ENCODE data around the gene WDPCP. TPM values are rescaled to one million over a fixed set of nuclear protein-coding genes. Genes with fewer than 3 reads are reported as not detected.

The WDPCP gene
- total and polyA plus RNA-seq, 2 experiments from 2014 or later, result 8.8 to 20.4 TPM

DNA sequence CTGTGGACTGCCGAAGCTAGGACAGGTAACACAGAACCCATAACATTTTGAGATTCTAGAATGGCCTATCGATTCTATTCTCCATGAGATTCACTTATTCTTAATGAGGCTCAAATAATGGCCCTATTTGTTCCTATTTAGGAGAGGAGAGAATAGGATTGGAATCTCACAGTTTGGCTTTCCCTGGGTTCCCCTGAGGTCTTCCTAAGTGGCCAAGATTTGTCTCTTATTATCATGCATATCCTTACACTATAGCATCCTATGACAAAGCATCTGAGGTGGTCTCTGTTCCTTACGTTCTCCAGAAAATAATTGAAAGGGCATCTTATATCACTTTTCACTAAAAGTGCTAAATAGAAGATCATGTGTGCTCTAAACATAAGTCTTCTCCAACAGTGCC is 9.5 kb downstream of the WDPCP start (continued):
- TF ChIP-seq, protein P1, sequence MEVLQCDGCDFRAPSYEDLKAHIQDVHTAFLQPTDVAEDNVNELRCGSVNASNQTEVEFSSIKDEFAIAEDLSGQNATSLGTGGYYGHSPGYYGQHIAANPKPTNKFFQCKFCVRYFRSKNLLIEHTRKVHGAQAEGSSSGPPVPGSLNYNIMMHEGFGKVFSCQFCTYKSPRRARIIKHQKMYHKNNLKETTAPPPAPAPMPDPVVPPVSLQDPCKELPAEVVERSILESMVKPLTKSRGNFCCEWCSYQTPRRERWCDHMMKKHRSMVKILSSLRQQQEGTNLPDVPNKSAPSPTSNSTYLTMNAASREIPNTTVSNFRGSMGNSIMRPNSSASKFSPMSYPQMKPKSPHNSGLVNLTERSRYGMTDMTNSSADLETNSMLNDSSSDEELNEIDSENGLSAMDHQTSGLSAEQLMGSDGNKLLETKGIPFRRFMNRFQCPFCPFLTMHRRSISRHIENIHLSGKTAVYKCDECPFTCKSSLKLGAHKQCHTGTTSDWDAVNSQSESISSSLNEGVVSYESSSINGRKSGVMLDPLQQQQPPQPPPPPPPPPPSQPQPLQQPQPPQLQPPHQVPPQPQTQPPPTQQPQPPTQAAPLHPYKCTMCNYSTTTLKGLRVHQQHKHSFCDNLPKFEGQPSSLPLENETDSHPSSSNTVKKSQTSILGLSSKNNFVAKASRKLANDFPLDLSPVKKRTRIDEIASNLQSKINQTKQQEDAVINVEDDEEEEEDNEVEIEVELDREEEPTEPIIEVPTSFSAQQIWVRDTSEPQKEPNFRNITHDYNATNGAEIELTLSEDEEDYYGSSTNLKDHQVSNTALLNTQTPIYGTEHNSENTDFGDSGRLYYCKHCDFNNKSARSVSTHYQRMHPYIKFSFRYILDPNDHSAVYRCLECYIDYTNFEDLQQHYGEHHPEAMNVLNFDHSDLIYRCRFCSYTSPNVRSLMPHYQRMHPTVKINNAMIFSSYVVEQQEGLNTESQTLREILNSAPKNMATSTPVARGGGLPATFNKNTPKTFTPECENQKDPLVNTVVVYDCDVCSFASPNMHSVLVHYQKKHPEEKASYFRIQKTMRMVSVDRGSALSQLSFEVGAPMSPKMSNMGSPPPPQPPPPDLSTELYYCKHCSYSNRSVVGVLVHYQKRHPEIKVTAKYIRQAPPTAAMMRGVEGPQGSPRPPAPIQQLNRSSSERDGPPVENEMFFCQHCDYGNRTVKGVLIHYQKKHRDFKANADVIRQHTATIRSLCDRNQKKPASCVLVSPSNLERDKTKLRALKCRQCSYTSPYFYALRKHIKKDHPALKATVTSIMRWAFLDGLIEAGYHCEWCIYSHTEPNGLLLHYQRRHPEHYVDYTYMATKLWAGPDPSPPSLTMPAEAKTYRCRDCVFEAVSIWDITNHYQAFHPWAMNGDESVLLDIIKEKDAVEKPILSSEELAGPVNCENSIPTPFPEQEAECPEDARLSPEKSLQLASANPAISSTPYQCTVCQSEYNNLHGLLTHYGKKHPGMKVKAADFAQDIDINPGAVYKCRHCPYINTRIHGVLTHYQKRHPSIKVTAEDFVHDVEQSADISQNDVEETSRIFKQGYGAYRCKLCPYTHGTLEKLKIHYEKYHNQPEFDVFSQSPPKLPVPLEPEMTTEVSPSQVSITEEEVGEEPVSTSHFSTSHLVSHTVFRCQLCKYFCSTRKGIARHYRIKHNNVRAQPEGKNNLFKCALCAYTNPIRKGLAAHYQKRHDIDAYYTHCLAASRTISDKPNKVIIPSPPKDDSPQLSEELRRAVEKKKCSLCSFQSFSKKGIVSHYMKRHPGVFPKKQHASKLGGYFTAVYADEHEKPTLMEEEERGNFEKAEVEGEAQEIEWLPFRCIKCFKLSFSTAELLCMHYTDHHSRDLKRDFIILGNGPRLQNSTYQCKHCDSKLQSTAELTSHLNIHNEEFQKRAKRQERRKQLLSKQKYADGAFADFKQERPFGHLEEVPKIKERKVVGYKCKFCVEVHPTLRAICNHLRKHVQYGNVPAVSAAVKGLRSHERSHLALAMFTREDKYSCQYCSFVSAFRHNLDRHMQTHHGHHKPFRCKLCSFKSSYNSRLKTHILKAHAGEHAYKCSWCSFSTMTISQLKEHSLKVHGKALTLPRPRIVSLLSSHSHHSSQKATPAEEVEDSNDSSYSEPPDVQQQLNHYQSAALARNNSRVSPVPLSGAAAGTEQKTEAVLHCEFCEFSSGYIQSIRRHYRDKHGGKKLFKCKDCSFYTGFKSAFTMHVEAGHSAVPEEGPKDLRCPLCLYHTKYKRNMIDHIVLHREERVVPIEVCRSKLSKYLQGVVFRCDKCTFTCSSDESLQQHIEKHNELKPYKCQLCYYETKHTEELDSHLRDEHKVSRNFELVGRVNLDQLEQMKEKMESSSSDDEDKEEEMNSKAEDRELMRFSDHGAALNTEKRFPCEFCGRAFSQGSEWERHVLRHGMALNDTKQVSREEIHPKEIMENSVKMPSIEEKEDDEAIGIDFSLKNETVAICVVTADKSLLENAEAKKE (CRISPR knock-in tag; IDR thresholded peaks at IDR 0.05), result peak; percentile 33; the same call in 1 of the 2 replicates

DNA sequence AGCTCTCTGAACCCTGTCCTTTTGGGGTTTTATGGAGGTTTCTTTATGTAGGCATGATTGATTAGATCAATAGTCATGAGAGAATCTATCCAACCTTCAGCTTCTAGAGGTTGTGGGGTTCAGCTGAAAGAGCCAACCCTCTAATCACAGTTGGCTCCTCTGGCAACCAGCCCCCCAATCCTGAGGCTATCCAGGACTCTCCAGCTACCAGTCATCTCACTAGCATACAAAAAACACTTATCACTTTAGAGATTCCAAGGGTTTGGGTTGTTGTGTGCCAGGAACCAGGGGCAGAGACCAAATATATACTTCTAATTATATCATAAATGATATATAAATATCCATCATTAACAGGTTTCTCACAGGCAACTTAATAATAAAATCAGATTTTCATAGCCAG is 11.7 kb downstream of the WDPCP start:
- Histone ChIP-seq H3K36me3 (ENCODE audit: insufficient read depth) (no peaks in the 10 kb centered on the region), H3K4me3 (no peak overlapping the region), H3K9me2 (ENCODE audit: insufficient read depth) (no peaks in the 10 kb centered on the region), H3K4me2 (no peak overlapping the region), H3F3A (replicated peaks; ENCODE audit: low read depth) (no peaks in the 10 kb centered on the region), H3K4me1 (ENCODE audit: insufficient read depth) (no peaks in the 10 kb centered on the region), H3K27ac (ENCODE audit: low read depth) (no peak overlapping the region), H3K27me3 (ENCODE audit: insufficient read depth) (no peaks in the 10 kb centered on the region), H2AFZ (no peak overlapping the region), H4K20me1 (replicated peaks; ENCODE audit: insufficient read depth) (no peaks in the 10 kb centered on the region), H3K79me2 (replicated peaks; ENCODE audit: insufficient read depth) (peaks cover 67% of the 10 kb centered on the region)
- Mint-ChIP-seq H3K4me3 (no peak overlapping the region), H3K36me3 (ENCODE audit: low read depth) (peaks cover 8% of the 10 kb centered on the region), H3K9me3 (no peaks in the 10 kb centered on the region), H3K27ac (peak overlapping the region; percentile 46; the same call in 1 of the 2 replicates), H3K4me1 (peaks cover 57% of the 10 kb centered on the region), H3K27me3 (ENCODE audit: insufficient read depth, low read depth, poor library complexity) (peaks cover 6% of the 10 kb centered on the region)
- ATAC-seq (no peak), DNase-seq (ENCODE audit: low spot score) (no peak)
- TF ChIP-seq, protein P2, sequence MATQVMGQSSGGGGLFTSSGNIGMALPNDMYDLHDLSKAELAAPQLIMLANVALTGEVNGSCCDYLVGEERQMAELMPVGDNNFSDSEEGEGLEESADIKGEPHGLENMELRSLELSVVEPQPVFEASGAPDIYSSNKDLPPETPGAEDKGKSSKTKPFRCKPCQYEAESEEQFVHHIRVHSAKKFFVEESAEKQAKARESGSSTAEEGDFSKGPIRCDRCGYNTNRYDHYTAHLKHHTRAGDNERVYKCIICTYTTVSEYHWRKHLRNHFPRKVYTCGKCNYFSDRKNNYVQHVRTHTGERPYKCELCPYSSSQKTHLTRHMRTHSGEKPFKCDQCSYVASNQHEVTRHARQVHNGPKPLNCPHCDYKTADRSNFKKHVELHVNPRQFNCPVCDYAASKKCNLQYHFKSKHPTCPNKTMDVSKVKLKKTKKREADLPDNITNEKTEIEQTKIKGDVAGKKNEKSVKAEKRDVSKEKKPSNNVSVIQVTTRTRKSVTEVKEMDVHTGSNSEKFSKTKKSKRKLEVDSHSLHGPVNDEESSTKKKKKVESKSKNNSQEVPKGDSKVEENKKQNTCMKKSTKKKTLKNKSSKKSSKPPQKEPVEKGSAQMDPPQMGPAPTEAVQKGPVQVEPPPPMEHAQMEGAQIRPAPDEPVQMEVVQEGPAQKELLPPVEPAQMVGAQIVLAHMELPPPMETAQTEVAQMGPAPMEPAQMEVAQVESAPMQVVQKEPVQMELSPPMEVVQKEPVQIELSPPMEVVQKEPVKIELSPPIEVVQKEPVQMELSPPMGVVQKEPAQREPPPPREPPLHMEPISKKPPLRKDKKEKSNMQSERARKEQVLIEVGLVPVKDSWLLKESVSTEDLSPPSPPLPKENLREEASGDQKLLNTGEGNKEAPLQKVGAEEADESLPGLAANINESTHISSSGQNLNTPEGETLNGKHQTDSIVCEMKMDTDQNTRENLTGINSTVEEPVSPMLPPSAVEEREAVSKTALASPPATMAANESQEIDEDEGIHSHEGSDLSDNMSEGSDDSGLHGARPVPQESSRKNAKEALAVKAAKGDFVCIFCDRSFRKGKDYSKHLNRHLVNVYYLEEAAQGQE (IDR thresholded peaks at IDR 0.05; ENCODE audit: unreplicated experiment), result no peak
- TF ChIP-seq EZH2 (IDR thresholded peaks at IDR 0.05; ENCODE audit: low read depth, unreplicated experiment) (no peak), POLR2AphosphoS5 (IDR thresholded peaks at IDR 0.05; ENCODE audit: low read depth) (no peak), STAT1 (IDR thresholded peaks at IDR 0.05; ENCODE audit: unreplicated experiment) (no peak), ZNF114 (CRISPR knock-in tag; IDR thresholded peaks at IDR 0.05) (no peak), JUNB (IDR thresholded peaks at IDR 0.05; ENCODE audit: unreplicated experiment) (no peak), EZH2phosphoT487 (IDR thresholded peaks at IDR 0.05; ENCODE audit: unreplicated experiment) (no peak), ZNF331 (CRISPR knock-in tag; IDR thresholded peaks at IDR 0.05; ENCODE audit: low read depth) (no peak), CREB1 (CRISPR knock-in tag; IDR thresholded peaks at IDR 0.05; ENCODE audit: low read depth) (no peak), NANOG (IDR thresholded peaks at IDR 0.05; ENCODE audit: borderline replicate concordance) (no peak)
- TF ChIP-seq, protein P3, sequence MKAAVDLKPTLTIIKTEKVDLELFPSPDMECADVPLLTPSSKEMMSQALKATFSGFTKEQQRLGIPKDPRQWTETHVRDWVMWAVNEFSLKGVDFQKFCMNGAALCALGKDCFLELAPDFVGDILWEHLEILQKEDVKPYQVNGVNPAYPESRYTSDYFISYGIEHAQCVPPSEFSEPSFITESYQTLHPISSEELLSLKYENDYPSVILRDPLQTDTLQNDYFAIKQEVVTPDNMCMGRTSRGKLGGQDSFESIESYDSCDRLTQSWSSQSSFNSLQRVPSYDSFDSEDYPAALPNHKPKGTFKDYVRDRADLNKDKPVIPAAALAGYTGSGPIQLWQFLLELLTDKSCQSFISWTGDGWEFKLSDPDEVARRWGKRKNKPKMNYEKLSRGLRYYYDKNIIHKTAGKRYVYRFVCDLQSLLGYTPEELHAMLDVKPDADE (IDR thresholded peaks at IDR 0.05), result no peak
